H9 (cell line): ENCODE data around the gene ENC1. TPM values are rescaled to one million over a fixed set of nuclear protein-coding genes. Genes with fewer than 3 reads are reported as not detected.

Experiments used
- DNase-seq: peaks from one replicate; pipeline ENCODE4 v3.0.0-alpha.2; 2017
- H2AFZ ChIP-seq: one replicate; pipeline ENCODE4 v1.6.1; 2013; ENCODE audit warnings: mild to moderate bottlenecking, low read length, control low read depth, moderate library complexity
- H2AK5ac ChIP-seq: 2 replicates; pipeline ENCODE4 v1.6.1; 2013; ENCODE audit warnings: low read length, control low read depth, mixed read lengths; ENCODE audit not compliant: insufficient read length
- H2BK120ac ChIP-seq: one replicate; pipeline ENCODE4 v1.6.1; 2013; ENCODE audit warnings: low read depth, mild to moderate bottlenecking, low read length, control low read depth, inconsistent platforms; ENCODE audit not compliant: poor library complexity, severe bottlenecking
- H2BK12ac ChIP-seq: 2 replicates; pipeline ENCODE4 v1.6.1; 2013; ENCODE audit warnings: low read length, control low read depth, mixed read lengths, low read depth; ENCODE audit not compliant: insufficient read length
- H2BK15ac ChIP-seq: 2 replicates; pipeline ENCODE4 v1.6.1; 2013; ENCODE audit warnings: low read depth, low read length, control low read depth
- H2BK20ac ChIP-seq: one replicate; pipeline ENCODE4 v1.6.1; 2013; ENCODE audit warnings: low read depth, mild to moderate bottlenecking, low read length, control low read depth, inconsistent platforms; ENCODE audit not compliant: poor library complexity, severe bottlenecking
- H2BK5ac ChIP-seq: 2 replicates; pipeline ENCODE4 v1.6.1; 2013; ENCODE audit warnings: low read length, control low read depth, mixed read lengths; ENCODE audit not compliant: insufficient read length
- H3K14ac ChIP-seq: 2 replicates; pipeline ENCODE4 v1.6.1; 2013; ENCODE audit warnings: low read length, control low read depth; ENCODE audit not compliant: insufficient read depth
- H3K18ac ChIP-seq: 2 replicates; pipeline ENCODE4 v1.6.1; 2013; ENCODE audit warnings: low read depth, mild to moderate bottlenecking, mixed read lengths, low read length, control low read depth; ENCODE audit not compliant: insufficient read length
- H3K23ac ChIP-seq: 2 replicates; pipeline ENCODE4 v1.6.1; 2013; ENCODE audit warnings: low read length, control low read depth, mixed read lengths, low read depth; ENCODE audit not compliant: insufficient read length
- H3K23me2 ChIP-seq: 2 replicates; pipeline ENCODE4 v1.6.1; 2013; ENCODE audit warnings: low read depth, mild to moderate bottlenecking, mixed read lengths, low read length, control low read depth; ENCODE audit not compliant: insufficient read length, poor library complexity, severe bottlenecking
- H3K27ac ChIP-seq: 2 replicates; pipeline ENCODE4 v1.5.1; 2013; ENCODE audit warnings: low read length, control low read depth, mixed read lengths, low read depth; ENCODE audit not compliant: insufficient read length
- H3K27me3 ChIP-seq: 2 replicates; pipeline ENCODE4 v1.6.1; 2013; ENCODE audit warnings: low read length, control low read depth, inconsistent platforms; ENCODE audit not compliant: insufficient read depth
- H3K4ac ChIP-seq: 2 replicates; pipeline ENCODE4 v1.6.1; 2013; ENCODE audit warnings: low read depth, mild to moderate bottlenecking, control low read depth, inconsistent platforms, low read length, moderate library complexity
- H3K4me1 ChIP-seq: 2 replicates; pipeline ENCODE4 v1.6.1; 2013; ENCODE audit warnings: low read length, control low read depth, inconsistent platforms; ENCODE audit not compliant: insufficient read depth
- H3K4me2 ChIP-seq: 2 replicates; pipeline ENCODE4 v1.6.1; 2013; ENCODE audit warnings: low read length, control low read depth, mixed read lengths; ENCODE audit not compliant: insufficient read length, insufficient read depth
- H3K56ac ChIP-seq: 2 replicates; pipeline ENCODE4 v1.6.1; 2013; ENCODE audit warnings: low read depth, mild to moderate bottlenecking, mixed read lengths, low read length, control low read depth; ENCODE audit not compliant: insufficient read length
- H3K79me1 ChIP-seq: 2 replicates; pipeline ENCODE4 v1.6.1; 2013; ENCODE audit warnings: low read depth, mild to moderate bottlenecking, moderate library complexity, low read length, control low read depth, inconsistent platforms; ENCODE audit not compliant: insufficient read depth, poor library complexity, severe bottlenecking
- H3K79me2 ChIP-seq: 2 replicates; pipeline ENCODE4 v1.6.1; 2013; ENCODE audit warnings: low read length, control low read depth, inconsistent platforms; ENCODE audit not compliant: insufficient read depth
- H3K9ac ChIP-seq: 2 replicates; pipeline ENCODE4 v1.6.1; 2013; ENCODE audit warnings: low read length, control low read depth, mixed read lengths; ENCODE audit not compliant: insufficient read length; ENCODE audit errors: extremely low read depth
- H3K9me3 ChIP-seq: one replicate; pipeline ENCODE4 v1.6.1; 2013; ENCODE audit warnings: low read depth, low read length, inconsistent platforms; ENCODE audit not compliant: control insufficient read depth
- H3T11ph ChIP-seq: one replicate; pipeline ENCODE4 v1.6.1; 2013; ENCODE audit warnings: mild to moderate bottlenecking, low read length, control low read depth, inconsistent platforms
- H4K20me1 ChIP-seq: one replicate; pipeline ENCODE4 v1.6.1; 2013; ENCODE audit not compliant: control insufficient read depth, insufficient read length, insufficient read depth
- H4K5ac ChIP-seq: 2 replicates; pipeline ENCODE4 v1.6.1; 2013; ENCODE audit warnings: low read depth, mild to moderate bottlenecking, mixed read lengths, low read length, control low read depth; ENCODE audit not compliant: insufficient read length
- H4K8ac ChIP-seq: replicated peaks from 2 replicates; pipeline ENCODE4 v1.6.1; 2013; ENCODE audit warnings: low read length, control low read depth, mixed read lengths, low read depth; ENCODE audit not compliant: insufficient read length
- H4K91ac ChIP-seq: 2 replicates; pipeline ENCODE4 v1.6.1; 2013; ENCODE audit warnings: low read depth, mild to moderate bottlenecking, moderate library complexity, mixed read lengths, low read length, control low read depth; ENCODE audit not compliant: insufficient read length
- H3K27ac Mint-ChIP-seq, 3 experiments: 2 replicates in 2 of 3; 3 replicates in 1 of 3; pipeline ENCODE4 v1.8.0; 2020 to 2021; ENCODE audit warnings: mixed read lengths in 3 of 3, mild to moderate bottlenecking in 1 of 3, moderate library complexity in 1 of 3
- H3K27me3 Mint-ChIP-seq: 2 replicates; pipeline ENCODE4 v1.8.0; 2021; ENCODE audit warnings: low read depth, mild to moderate bottlenecking, moderate library complexity, mixed read lengths
- H3K36me3 Mint-ChIP-seq, 3 experiments: 2 replicates in 2 of 3; 3 replicates in 1 of 3; pipeline ENCODE4 v1.8.0; 2020 to 2021; ENCODE audit warnings: low read depth in 3 of 3, mixed read lengths in 3 of 3; ENCODE audit not compliant: insufficient read depth in 1 of 3
- H3K4me1 Mint-ChIP-seq, 2 experiments: 2 replicates each; pipeline ENCODE4 v1.8.0; 2020; ENCODE audit warnings: mixed read lengths in 2 of 2
- H3K4me3 Mint-ChIP-seq, 2 experiments: 2 replicates in 1 of 2; 3 replicates in 1 of 2; pipeline ENCODE4 v1.8.0; 2020 to 2021; ENCODE audit warnings: mild to moderate bottlenecking in 2 of 2, mixed read lengths in 2 of 2, moderate library complexity in 1 of 2
- H3K9me3 Mint-ChIP-seq, 2 experiments: 2 replicates in 1 of 2; 3 replicates in 1 of 2; pipeline ENCODE4 v1.8.0; 2020; ENCODE audit warnings: mild to moderate bottlenecking in 2 of 2, mixed read lengths in 2 of 2, moderate library complexity in 1 of 2
- CTCF ChIP-seq: fragments of 200-600 bp; sonication (generic); conservative IDR thresholded peaks from 3 replicates; pipeline ENCODE4 v1.8.0; 2021; ENCODE audit warnings: antibody characterized with exemption, mild to moderate bottlenecking
- WGBS: extraction: QIAGEN DNeasy Blood & Tissue Kit; methylation state at CpG from one replicate; pipeline ENCODE4 v1.1.7; 2013; ENCODE audit warnings: missing lambda C conversion rate, low lambda C conversion rate, mixed read lengths; ENCODE audit not compliant: insufficient read length; ENCODE audit errors: extremely low coverage; 5-methylcytosine and 5-hydroxymethylcytosine counted together
- total RNA-seq: library from RNA; stranded (reverse); gene quantifications from 2 replicates; pipeline ENCODE4 v1.2.1, GENCODE V29; 2021

ENC1 gene
- total RNA-seq, 1 experiment from 2014 or later: 14.4 TPM

- H2AK5ac ChIP-seq: no peak overlapping the region
- H3K79me2 ChIP-seq: peaks cover 5% of the 10 kb centered on the region; the same call in 1 of the 2 replicates
- no peak overlapping the region for H4K5ac ChIP-seq
- no peaks in the 10 kb centered on the region for H3K9me3 ChIP-seq
- no peaks in the 10 kb centered on the region for H3K79me1 ChIP-seq
- H3K23me2 ChIP-seq: peaks cover 15% of the 10 kb centered on the region
- no peak overlapping the region for H3K9ac ChIP-seq
- H4K91ac ChIP-seq: no peak overlapping the region
- no peak overlapping the region for H3K4me2 ChIP-seq
- no peak overlapping the region for H3K14ac ChIP-seq
- Mint-ChIP-seq H3K4me1 (peaks cover 26 to 31% of the 10 kb centered on the region in 2 experiments), H3K36me3 (peaks cover 18 to 31% (median 30%) of the 10 kb centered on the region in 3 experiments), H3K4me3 (no peak overlapping the region), H3K27ac (peak overlapping the region in 1 of 3 experiments; percentile 92; a peak in 1 of 7 replicates), H3K27me3 (peaks cover 31% of the 10 kb centered on the region), H3K9me3 (no peaks in the 10 kb centered on the region)
- H2BK20ac ChIP-seq: no peak overlapping the region
- H3K4me1 ChIP-seq: peaks cover 5% of the 10 kb centered on the region; the same call in 1 of the 2 replicates
- H2AFZ ChIP-seq: no peak overlapping the region
- H4K20me1 ChIP-seq: no peaks in the 10 kb centered on the region
- no peak overlapping the region for H4K8ac ChIP-seq
- DNase-seq: no peak
- H2BK5ac ChIP-seq: no peak overlapping the region
- peak overlapping the region; percentile 92 for H3K23ac ChIP-seq
- H3K4ac ChIP-seq: no peak overlapping the region
- H3K27ac ChIP-seq: no peak overlapping the region
- no peaks in the 10 kb centered on the region; the same call in 1 of the 2 replicates for H3K27me3 ChIP-seq
- H3T11ph ChIP-seq: no peak overlapping the region
- no peak for TF ChIP-seq CTCF
- no CpG with 5 or more reads among the region's 12 CpGs for WGBS
- no peak overlapping the region for H3K56ac ChIP-seq
- H3K18ac ChIP-seq: no peak overlapping the region
- H2BK15ac ChIP-seq: no peak overlapping the region
- H2BK120ac ChIP-seq: no peak overlapping the region
- no peak overlapping the region for H2BK12ac ChIP-seq
These were observed 4.4 kb downstream of the ENC1 start for GRCh38 chr5:74636149-74636548.
